Osteoblast (primary cell): ENCODE results near the gene WRAP73. TPM values are rescaled to one million over a fixed set of nuclear protein-coding genes. Genes with fewer than 3 reads are reported as not detected.

Source experiments
- DNase-seq: peaks from one replicate; pipeline ENCODE4 v3.0.0; 2011; ENCODE audit warnings: low spot score, mixed read lengths; ENCODE audit not compliant: insufficient read length; ENCODE audit errors: missing footprints
- H2AFZ ChIP-seq: 2 replicates; pipeline ENCODE4 v1.6.0; 2011; ENCODE audit warnings: mild to moderate bottlenecking, low read length
- H3K27ac ChIP-seq: 2 replicates; pipeline ENCODE4 v1.5.1; 2011; ENCODE audit warnings: mild to moderate bottlenecking, low read depth, low read length, moderate library complexity
- H3K27me3 ChIP-seq: 2 replicates; pipeline ENCODE4 v1.6.0; 2012; ENCODE audit warnings: mild to moderate bottlenecking, control low read depth, inconsistent platforms, low read length, moderate library complexity; ENCODE audit not compliant: insufficient read depth
- H3K36me3 ChIP-seq: 2 replicates; pipeline ENCODE4 v1.5.1; 2011; ENCODE audit warnings: mild to moderate bottlenecking, low read length, control low read depth, moderate library complexity; ENCODE audit not compliant: insufficient read depth
- H3K4me1 ChIP-seq: 2 replicates; pipeline ENCODE4 v1.5.1; 2011; ENCODE audit warnings: mild to moderate bottlenecking, low read length, control low read depth, moderate library complexity; ENCODE audit not compliant: insufficient read depth
- H3K4me2 ChIP-seq: 2 replicates; pipeline ENCODE4 v1.6.0; 2011; ENCODE audit warnings: mild to moderate bottlenecking, low read length; ENCODE audit not compliant: insufficient read depth
- H3K4me3 ChIP-seq: fragments of 200-600 bp; sonication (generic); 3 replicates; pipeline ENCODE4 v1.5.1; 2012; ENCODE audit warnings: mild to moderate bottlenecking, low read length, inconsistent platforms; ENCODE audit not compliant: insufficient read depth
- H3K79me2 ChIP-seq: 2 replicates; pipeline ENCODE4 v1.6.0; 2012; ENCODE audit warnings: mild to moderate bottlenecking, low read length, control low read depth, inconsistent platforms; ENCODE audit not compliant: insufficient read depth
- H3K9me3 ChIP-seq: 2 replicates; pipeline ENCODE4 v1.5.1; 2011; ENCODE audit warnings: low read depth, low read length, control low read depth
- H4K20me1 ChIP-seq: 2 replicates; pipeline ENCODE4 v1.6.0; 2012; ENCODE audit warnings: mild to moderate bottlenecking, low read length, control low read depth; ENCODE audit not compliant: insufficient read depth
- CTCF ChIP-seq: IDR thresholded peaks from 2 replicates; pipeline ENCODE4 v1.5.1; 2011; ENCODE audit warnings: mild to moderate bottlenecking, low read depth, low read length, moderate library complexity; ENCODE audit errors: extremely low read depth
- total RNA-seq: library from RNA; depleted of rRNA; stranded (reverse); fragments of >200 nt; gene quantifications from 2 replicates; pipeline ENCODE4 v1.2.3, GENCODE V29; 2012

Gene WRAP73
- total RNA-seq, 1 donor, result 9.8 TPM

GRCh38 chr1:3663999-3664699, 14.2 kb upstream of the WRAP73 start:
- Histone ChIP-seq H3K4me1 (no peaks in the 10 kb centered on the region), H3K4me3 (no peak overlapping the region), H4K20me1 (no peaks in the 10 kb centered on the region), H3K79me2 (no peaks in the 10 kb centered on the region), H3K9me3 (no peaks in the 10 kb centered on the region), H2AFZ (no peak overlapping the region), H3K4me2 (no peak overlapping the region), H3K27ac (no peak overlapping the region), H3K36me3 (no peaks in the 10 kb centered on the region), H3K27me3 (peaks cover 6% of the 10 kb centered on the region)
- no peak for DNase-seq
- no peak for TF ChIP-seq CTCF

DNA sequence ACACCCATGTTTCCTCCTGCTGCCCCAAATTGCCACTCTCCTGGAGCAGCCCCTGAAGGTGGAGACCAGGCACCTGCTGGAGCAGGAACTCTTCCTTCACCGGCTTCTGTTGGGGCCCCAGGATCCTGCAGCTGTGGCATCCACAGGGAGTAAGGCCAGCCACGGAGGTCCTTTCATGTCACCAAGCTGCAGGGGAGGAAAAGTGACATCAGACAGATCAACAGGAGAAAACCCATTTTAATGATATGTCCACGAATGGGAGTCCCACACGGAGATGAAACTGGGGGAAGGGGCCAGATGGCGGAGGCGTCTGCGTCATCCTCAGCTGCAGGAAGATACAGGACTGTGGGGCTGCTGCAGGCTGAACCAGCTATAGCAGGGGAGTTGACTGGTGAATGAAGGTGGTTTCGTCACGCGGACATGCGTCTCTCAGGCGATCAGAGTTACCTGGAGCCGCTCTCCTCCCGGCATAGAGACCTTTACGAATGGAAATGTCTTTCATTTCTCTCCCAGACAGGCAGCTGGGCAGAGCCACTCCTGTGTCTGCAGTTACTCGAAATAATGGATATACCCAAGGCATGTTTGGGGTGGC, 12.3 kb upstream of the WRAP73 start:
- peaks cover 10% of the 10 kb centered on the region for H3K27me3 ChIP-seq
- H3K4me1 ChIP-seq, result no peaks in the 10 kb centered on the region

GRCh38 chr1:3661631-3662030, 11.7 kb upstream of the WRAP73 start:
- TF ChIP-seq CTCF, result no peak
- H3K79me2 ChIP-seq, result no peaks in the 10 kb centered on the region

More for the DNA sequence above, 12.3 kb upstream of the WRAP73 start:
- no peak overlapping the region for H3K4me3 ChIP-seq
- H2AFZ ChIP-seq, result no peak overlapping the region
- no peaks in the 10 kb centered on the region for H3K79me2 ChIP-seq
- no peak overlapping the region for H3K27ac ChIP-seq
- H4K20me1 ChIP-seq, result no peaks in the 10 kb centered on the region
- H3K36me3 ChIP-seq, result no peaks in the 10 kb centered on the region
- TF ChIP-seq CTCF, result no peak
- DNase-seq, result no peak
- H3K4me2 ChIP-seq, result no peak overlapping the region
- no peaks in the 10 kb centered on the region for H3K9me3 ChIP-seq

DNA sequence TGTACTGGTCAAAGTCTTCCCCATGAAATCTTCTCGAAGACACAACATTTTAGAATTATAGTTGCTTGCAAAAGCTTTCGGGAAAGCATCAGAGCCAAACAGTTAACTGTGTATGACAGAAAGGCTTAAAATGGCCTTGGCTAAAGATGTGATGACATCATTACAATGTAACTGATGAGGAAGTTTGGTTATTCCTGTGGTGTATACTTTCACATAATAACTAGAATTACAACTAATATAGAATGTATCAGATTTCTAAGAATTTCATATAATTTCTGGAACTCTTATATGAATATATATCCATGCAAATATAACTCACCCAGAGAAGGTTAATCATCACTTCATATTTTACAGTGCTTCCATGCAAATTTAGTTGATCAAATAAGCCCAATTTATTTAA, 10.8 kb upstream of the WRAP73 start:
- Histone ChIP-seq H3K9me3 (no peaks in the 10 kb centered on the region), H3K36me3 (no peaks in the 10 kb centered on the region), H3K4me2 (no peak overlapping the region), H3K4me3 (no peak overlapping the region), H3K4me1 (no peaks in the 10 kb centered on the region), H3K27ac (no peak overlapping the region), H3K27me3 (peaks cover 17% of the 10 kb centered on the region), H2AFZ (no peak overlapping the region), H4K20me1 (no peaks in the 10 kb centered on the region), H3K79me2 (no peaks in the 10 kb centered on the region)
- no peak for DNase-seq
- TF ChIP-seq CTCF, result no peak

More at GRCh38 chr1:3661631-3662030, 11.7 kb upstream of the WRAP73 start:
- Histone ChIP-seq H3K9me3 (no peaks in the 10 kb centered on the region), H3K4me1 (no peaks in the 10 kb centered on the region), H4K20me1 (no peaks in the 10 kb centered on the region), H3K4me3 (no peak overlapping the region), H3K4me2 (no peak overlapping the region), H3K27me3 (peaks cover 16% of the 10 kb centered on the region), H3K36me3 (no peaks in the 10 kb centered on the region), H2AFZ (no peak overlapping the region), H3K27ac (no peak overlapping the region)
- DNase-seq, result no peak
